BLaER1 treated with 17β-estradiol and CSF1 and Interleukin-3, amounts not matched to agents 10 nM and 100 nM (cell line): Measurements from ENCODE around the gene AFF3.

Source experiments
- H3K27ac ChIP-seq, 11 experiments: shearing (Covaris generic); formaldehyde crosslinking; 2 replicates each; pipeline ENCODE4 v1.8.1; 2022
- H3K27me3 ChIP-seq, 11 experiments: shearing (Covaris generic); formaldehyde crosslinking; 2 replicates each; pipeline ENCODE4 v1.8.1; 2022
- H3K36me3 ChIP-seq, 11 experiments: shearing (Covaris generic); formaldehyde crosslinking; 2 replicates each; pipeline ENCODE4 v1.8.1; 2022
- H3K4me1 ChIP-seq, 10 experiments: shearing (Covaris generic); formaldehyde crosslinking; 2 replicates each; pipeline ENCODE4 v1.8.1; 2022
- H3K4me2 ChIP-seq, 11 experiments: shearing (Covaris generic); formaldehyde crosslinking; 2 replicates each; pipeline ENCODE4 v1.8.1; 2022
- H3K4me3 ChIP-seq, 10 experiments: shearing (Covaris generic); formaldehyde crosslinking; 2 replicates each; pipeline ENCODE4 v1.8.1; 2022
- H3K9ac ChIP-seq, 11 experiments: shearing (Covaris generic); formaldehyde crosslinking; 2 replicates each; pipeline ENCODE4 v1.8.1; 2022
- H3K9me3 ChIP-seq, 11 experiments: shearing (Covaris generic); formaldehyde crosslinking; replicated peaks in 1 of 11; 2 replicates each; pipeline ENCODE4 v1.8.1; 2022
- H4K20me1 ChIP-seq, 11 experiments: shearing (Covaris generic); formaldehyde crosslinking; 2 replicates each; pipeline ENCODE4 v1.8.1; 2022
- Cebpa-rat ChIP-seq, 11 experiments: shearing (Covaris generic); IDR thresholded peaks; 2 replicates each; pipeline ENCODE4 v1.8.1; 2022

The AFF3 gene

GRCh38 chr2:99607454-99607853 is 534.9 kb downstream of the AFF3 start:
- Histone ChIP-seq H3K4me3 (no peak overlapping the region), H3K27me3 (no peaks in the 10 kb centered on the region), H3K4me1 (0 out of 20 replicates have a peak, but pooled peaks cover 0 to 6% (median 0%) of the 10 kb centered on the region in 10 experiments), H3K36me3 (no peaks in the 10 kb centered on the region), H3K4me2 (no peak overlapping the region), H3K27ac (no peak overlapping the region), H3K9ac (no peak overlapping the region), H4K20me1 (no peaks in the 10 kb centered on the region), H3K9me3 (no peaks in the 10 kb centered on the region)
- TF ChIP-seq Cebpa-rat (IDR thresholded peaks at IDR 0.05) = no peak

- H4K20me1 ChIP-seq = peaks cover 0 to 5% (median 0%) of the 10 kb centered on the region in 11 experiments; a peak in 1 of 22 replicates
- H3K9me3 ChIP-seq = no peaks in the 10 kb centered on the region
- H3K4me3 ChIP-seq = no peak overlapping the region
- no peaks in the 10 kb centered on the region for H3K27me3 ChIP-seq
- no peak overlapping the region for H3K27ac ChIP-seq
- 0 out of 20 replicates have a peak, but pooled peaks cover 0 to 6% (median 0%) of the 10 kb centered on the region in 10 experiments for H3K4me1 ChIP-seq
- no peak overlapping the region for H3K9ac ChIP-seq
- H3K36me3 ChIP-seq = peaks cover 0 to 16% (median 0%) of the 10 kb centered on the region in 11 experiments; a peak in 4 of 22 replicates
- H3K4me2 ChIP-seq = no peak overlapping the region
- TF ChIP-seq Cebpa-rat (IDR thresholded peaks at IDR 0.05) = no peak
These were observed 537.4 kb downstream of the AFF3 start for GRCh38 chr2:99605036-99605435.

- Histone ChIP-seq H3K27me3 (no peaks in the 10 kb centered on the region), H3K36me3 (peaks cover 0 to 31% (median 6%) of the 10 kb centered on the region in 11 experiments; a peak in 7 of 22 replicates), H3K4me3 (no peak overlapping the region), H3K9me3 (no peaks in the 10 kb centered on the region), H4K20me1 (peaks cover 0 to 5% (median 0%) of the 10 kb centered on the region in 11 experiments; a peak in 1 of 22 replicates), H3K4me2 (no peak overlapping the region), H3K27ac (no peak overlapping the region), H3K4me1 (0 out of 20 replicates have a peak, but pooled peaks cover 0 to 6% (median 0%) of the 10 kb centered on the region in 10 experiments), H3K9ac (no peak overlapping the region)
- no peak for TF ChIP-seq Cebpa-rat (IDR thresholded peaks at IDR 0.05)
These were observed 539.9 kb downstream of the AFF3 start for GRCh38 chr2:99602476-99602875.

- no peak overlapping the region for H3K4me3 ChIP-seq
- no peak overlapping the region for H3K27ac ChIP-seq
- no peaks in the 10 kb centered on the region for H3K9me3 ChIP-seq
- peaks cover 0 to 42% (median 6%) of the 10 kb centered on the region in 11 experiments; a peak in 7 of 22 replicates for H3K36me3 ChIP-seq
- 0 out of 20 replicates have a peak, but pooled peaks cover 0 to 6% (median 0%) of the 10 kb centered on the region in 10 experiments for H3K4me1 ChIP-seq
- no peak overlapping the region for H3K9ac ChIP-seq
- peaks cover 0 to 5% (median 0%) of the 10 kb centered on the region in 11 experiments; a peak in 1 of 22 replicates for H4K20me1 ChIP-seq
- H3K27me3 ChIP-seq = no peaks in the 10 kb centered on the region
- H3K4me2 ChIP-seq = no peak overlapping the region
- no peak for TF ChIP-seq Cebpa-rat (IDR thresholded peaks at IDR 0.05)
These were observed 541.3 kb downstream of the AFF3 start for GRCh38 chr2:99600981-99601651.

- no peak for TF ChIP-seq Cebpa-rat (IDR thresholded peaks at IDR 0.05)
- Histone ChIP-seq H3K9me3 (peaks cover 0 to 5% (median 0%) of the 10 kb centered on the region in 11 experiments; a peak in 2 of 22 replicates), H3K36me3 (peaks cover 5 to 58% (median 15%) of the 10 kb centered on the region in 11 experiments; a peak in 18 of 22 replicates), H3K27ac (no peak overlapping the region), H3K4me3 (no peak overlapping the region), H3K4me1 (0 out of 20 replicates have a peak, but pooled peaks cover 0 to 6% (median 0%) of the 10 kb centered on the region in 10 experiments), H3K27me3 (no peaks in the 10 kb centered on the region), H4K20me1 (peaks cover 0 to 5% (median 0%) of the 10 kb centered on the region in 11 experiments; a peak in 1 of 22 replicates), H3K4me2 (no peak overlapping the region), H3K9ac (no peak overlapping the region)
These were observed 543.9 kb downstream of the AFF3 start for GRCh38 chr2:99598441-99598840.

- no peak overlapping the region for H3K9ac ChIP-seq
- no peaks in the 10 kb centered on the region for H3K27me3 ChIP-seq
- H4K20me1 ChIP-seq = peaks cover 0 to 5% (median 0%) of the 10 kb centered on the region in 11 experiments; a peak in 1 of 22 replicates
- no peak for TF ChIP-seq Cebpa-rat (IDR thresholded peaks at IDR 0.05)
- peaks cover 9 to 65% (median 18%) of the 10 kb centered on the region in 11 experiments; a peak in 18 of 22 replicates for H3K36me3 ChIP-seq
- no peak overlapping the region for H3K4me3 ChIP-seq
- H3K27ac ChIP-seq = no peak overlapping the region
- H3K4me1 ChIP-seq = 0 out of 20 replicates have a peak, but pooled peaks cover 0 to under 1% (median 0%) of the 10 kb centered on the region in 10 experiments
- H3K9me3 ChIP-seq = peaks cover 0 to 5% (median 0%) of the 10 kb centered on the region in 11 experiments; a peak in 2 of 22 replicates
- H3K4me2 ChIP-seq = no peak overlapping the region
These were observed 544.8 kb downstream of the AFF3 start for GRCh38 chr2:99597616-99598015.

- H4K20me1 ChIP-seq = no peaks in the 10 kb centered on the region; a peak in 1 of 22 replicates
- H3K27me3 ChIP-seq = no peaks in the 10 kb centered on the region
- H3K27ac ChIP-seq = no peak overlapping the region
- H3K4me2 ChIP-seq = no peak overlapping the region
- H3K36me3 ChIP-seq = peaks cover 9 to 69% (median 14%) of the 10 kb centered on the region in 11 experiments; a peak in 18 of 22 replicates
- no peak for TF ChIP-seq Cebpa-rat (IDR thresholded peaks at IDR 0.05)
- H3K4me1 ChIP-seq = no peaks in the 10 kb centered on the region
- H3K9me3 ChIP-seq = peaks cover 0 to 5% (median 0%) of the 10 kb centered on the region in 11 experiments; a peak in 2 of 22 replicates
- H3K9ac ChIP-seq = no peak overlapping the region
- no peak overlapping the region for H3K4me3 ChIP-seq
These were observed 547.0 kb downstream of the AFF3 start for GRCh38 chr2:99595373-99595772.

- Histone ChIP-seq H3K27me3 (no peaks in the 10 kb centered on the region), H3K36me3 (peaks cover 10 to 73% (median 19%) of the 10 kb centered on the region in 11 experiments; a peak in 18 of 22 replicates), H3K4me2 (no peak overlapping the region), H4K20me1 (peaks cover 0 to 4% (median 0%) of the 10 kb centered on the region in 11 experiments; a peak in 2 of 22 replicates), H3K27ac (no peak overlapping the region), H3K4me3 (no peak overlapping the region), H3K4me1 (no peaks in the 10 kb centered on the region), H3K9me3 (peaks cover 0 to 5% (median 0%) of the 10 kb centered on the region in 11 experiments; a peak in 2 of 22 replicates), H3K9ac (no peak overlapping the region)
- TF ChIP-seq Cebpa-rat (IDR thresholded peaks at IDR 0.05) = no peak
These were observed 548.5 kb downstream of the AFF3 start for GRCh38 chr2:99593692-99594427.
